Activated CD4-positive, alpha-beta T cell treated with anti-CD3 and anti-CD28 coated beads, Interleukin-2, amount 50 U/mL, for 1 hour (primary cell): Measurements from ENCODE around the gene NPBWR2.

Source experiments
- DNase-seq: peaks from one replicate; pipeline ENCODE4 v3.0.0-alpha.2; 2020

NPBWR2 gene

GRCh38 chr20:64083804-64084684 lies 23.3 kb downstream of the NPBWR2 start, which contains the start of gene LKAAEAR1:
LKAAEAR1 (minus strand) TSS chr20:64084398; CDS start chr20:64084219, 179 bp downstream.
- no peak for DNase-seq

GRCh38 chr20:64083378-64083803 lies 24.0 kb downstream of the NPBWR2 start:
- DNase-seq = peak; percentile 68

- no peak for DNase-seq
These were observed 24.5 kb downstream of the NPBWR2 start for GRCh38 chr20:64082820-64083377.

- DNase-seq = no peak
These were observed 25.1 kb downstream of the NPBWR2 start for GRCh38 chr20:64082126-64082731.

- DNase-seq = no peak
These were observed 25.8 kb downstream of the NPBWR2 start for GRCh38 chr20:64081624-64081964.

- no peak for DNase-seq
These were observed 26.3 kb downstream of the NPBWR2 start for GRCh38 chr20:64080813-64081623.

GRCh38 chr20:64080013-64080812 lies 27.2 kb downstream of the NPBWR2 start, which contains the start of gene OPRL1:
OPRL1 (plus strand) TSS chr20:64080082; CDS start chr20:64092721, 12,639 bp downstream.
- DNase-seq = peak; percentile 41

GRCh38 chr20:64079273-64080012 lies 27.9 kb downstream of the NPBWR2 start, which contains the start of gene RGS19:
RGS19 (minus strand) TSS chr20:64079518; CDS start chr20:64076886, 2,632 bp downstream.
- DNase-seq = peak; percentile 64

- DNase-seq = no peak
These were observed 28.5 kb downstream of the NPBWR2 start for GRCh38 chr20:64078934-64079272.

- peak; percentile 60 for DNase-seq
These were observed 29.4 kb downstream of the NPBWR2 start for GRCh38 chr20:64077876-64078551.

GRCh38 chr20:64077541-64077875 lies 29.9 kb downstream of the NPBWR2 start:
- no peak for DNase-seq

GRCh38 chr20:64077094-64077493 lies 30.3 kb downstream of the NPBWR2 start:
- DNase-seq = no peak

- no peak for DNase-seq
These were observed 31.0 kb downstream of the NPBWR2 start for GRCh38 chr20:64076061-64076997.

GRCh38 chr20:64075556-64075955 lies 31.8 kb downstream of the NPBWR2 start:
- no peak for DNase-seq

GRCh38 chr20:64074963-64075362 lies 32.4 kb downstream of the NPBWR2 start:
- no peak for DNase-seq

GRCh38 chr20:64074184-64074789 lies 33.1 kb downstream of the NPBWR2 start:
- DNase-seq = no peak

- DNase-seq = no peak
These were observed 33.7 kb downstream of the NPBWR2 start for GRCh38 chr20:64073476-64074183.

GRCh38 chr20:64072498-64073063 lies 34.8 kb downstream of the NPBWR2 start:
- no peak for DNase-seq
